ENCODE data around the gene MT1A. TPM values are rescaled to one million over a fixed set of nuclear protein-coding genes. Genes with fewer than 3 reads are reported as not detected.

MT1A gene
- total RNA-seq, 8 experiments from 2014 or later: 3.0 TPM; not detected in 7

- Histone ChIP-seq H3K4me3 (no peak overlapping the region), H3K27ac (no peak overlapping the region), H3K4me1 (replicated peaks in 1 of 2) (peaks cover 11 to 16% of the 10 kb centered on the region in 2 donors)
- WGBS, 10 experiments: 0 to 100% (median 90%) methylated on average over 1 to 2 of the region's 3 CpGs; no CpG with 5 or more reads in 3 of the 10 experiments
- peak in 2 of 8 experiments; percentile 0 to 2 for ATAC-seq (replicated peaks in 6 of 8)
- in situ Hi-C loops (cut with MboI; ENCODE audit: low pct_unique_long_range_greater_than_20kb in 2 of 9, low sequenced_read_pairs in 9 of 9, unreplicated experiment in 9 of 9): no loop called here
Measured at GRCh38 chr16:56606071-56606475, 32.4 kb upstream of the MT1A start.

DNA sequence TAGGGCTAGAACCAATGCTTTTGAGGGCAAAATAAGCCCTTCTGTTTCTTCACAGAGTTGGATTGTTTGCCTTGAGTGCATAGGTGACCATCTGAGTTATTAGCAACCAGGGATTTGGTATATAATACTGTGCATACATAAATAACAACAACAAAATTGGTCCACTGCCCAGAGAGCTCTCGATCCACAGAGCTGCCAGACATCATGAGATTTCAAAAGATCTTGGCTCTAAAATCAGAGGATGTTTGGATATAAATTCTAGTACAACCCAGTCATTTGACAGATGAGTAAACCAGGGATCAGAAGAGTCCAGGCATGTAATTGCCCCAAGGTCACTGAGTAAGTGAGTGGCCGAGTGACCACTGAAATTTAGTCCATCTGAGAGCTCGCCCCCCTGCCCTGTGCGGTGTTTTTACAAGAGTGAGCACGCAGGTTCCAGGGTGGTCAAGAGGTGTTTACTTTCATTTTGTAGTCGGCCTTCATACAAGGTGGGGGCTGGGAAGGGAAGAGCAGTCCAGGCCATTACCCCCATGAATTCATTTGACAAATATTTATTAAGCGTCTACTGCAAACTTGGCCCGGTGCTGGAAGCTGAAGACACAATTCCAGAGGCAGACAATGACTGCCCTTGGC, 31.9 kb upstream of the MT1A start:
- Histone ChIP-seq H3K4me1 (replicated peaks in 1 of 2) (peaks cover 11 to 16% of the 10 kb centered on the region in 2 donors), H3K27ac (no peak overlapping the region), H3K4me3 (no peak overlapping the region)
- in situ Hi-C loops (cut with MboI; ENCODE audit: low pct_unique_long_range_greater_than_20kb in 2 of 9, low sequenced_read_pairs in 9 of 9, unreplicated experiment in 9 of 9): no loop called here
- 0 to 95% (median 50%) methylated on average over 1 to 7 of the region's 8 CpGs; no CpG with 5 or more reads in 3 of the 10 experiments for WGBS, 10 experiments
- peak in 3 of 8 experiments; percentile 0 to 2 (median 1) for ATAC-seq (replicated peaks in 6 of 8)

GRCh38 chr16:56607109-56607618, 31.3 kb upstream of the MT1A start:
- Histone ChIP-seq H3K4me1 (replicated peaks in 1 of 2) (peaks cover 11 to 16% of the 10 kb centered on the region in 2 donors), H3K4me3 (no peak overlapping the region), H3K27ac (no peak overlapping the region)
- peak in 3 of 8 experiments; percentile 1 to 14 (median 12) for ATAC-seq (replicated peaks in 6 of 8)
- 28 to 87% (median 71%) methylated on average over 3 to 10 of the region's 14 CpGs; no CpG with 5 or more reads in 4 of the 10 experiments for WGBS, 10 experiments
- in situ Hi-C loops (cut with MboI; ENCODE audit: low pct_unique_long_range_greater_than_20kb in 2 of 9, low sequenced_read_pairs in 9 of 9, unreplicated experiment in 9 of 9): no loop called here

- WGBS, 10 experiments: 0 to 100% (median 82%) methylated on average over 1 to 2 of the region's 2 CpGs; no CpG with 5 or more reads in 7 of the 10 experiments
Measured at GRCh38 chr16:56607675-56608042, 30.8 kb upstream of the MT1A start.

GRCh38 chr16:56608043-56608875, 30.2 kb upstream of the MT1A start, which contains the start of gene MT2A:
Gene MT2A (plus strand): TSS chr16:56608584. CDS start chr16:56608656, 72 bp downstream.
- ATAC-seq (replicated peaks in 6 of 8): peak; percentile 52 to 98 (median 95)
- in situ Hi-C loops (cut with MboI; ENCODE audit: low pct_unique_long_range_greater_than_20kb in 2 of 9, low sequenced_read_pairs in 9 of 9, unreplicated experiment in 9 of 9): no loop called here
- Histone ChIP-seq H3K4me1 (replicated peaks in 1 of 2) (peaks cover 11 to 16% of the 10 kb centered on the region in 2 donors), H3K27ac (no peak within 1 kb of the TSS), H3K4me3 (peak within 1 kb of the TSS; percentile 20 to 37 (median 26))
- 0 to 77% (median 20%) methylated on average over 3 to 27 of the region's 62 CpGs; no CpG with 5 or more reads in 1 of the 10 experiments for WGBS, 10 experiments

More at GRCh38 chr16:56607675-56608042, 30.8 kb upstream of the MT1A start:
- Histone ChIP-seq H3K4me1 (replicated peaks in 1 of 2) (peaks cover 11 to 16% of the 10 kb centered on the region in 2 donors), H3K4me3 (no peak overlapping the region), H3K27ac (no peak overlapping the region)
- in situ Hi-C loops (cut with MboI; ENCODE audit: low pct_unique_long_range_greater_than_20kb in 2 of 9, low sequenced_read_pairs in 9 of 9, unreplicated experiment in 9 of 9): no loop called here
- ATAC-seq (replicated peaks in 6 of 8): no peak

- WGBS, 10 experiments: 0 to 8% (median 0%) methylated on average over 3 to 12 of the region's 21 CpGs; no CpG with 5 or more reads in 2 of the 10 experiments
- peak overlapping the region; percentile 20 to 37 (median 26) for H3K4me3 ChIP-seq
- no peak overlapping the region for H3K27ac ChIP-seq
- peaks cover 11 to 16% of the 10 kb centered on the region in 2 donors for H3K4me1 ChIP-seq (replicated peaks in 1 of 2)
- in situ Hi-C loops (cut with MboI; ENCODE audit: low pct_unique_long_range_greater_than_20kb in 2 of 9, low sequenced_read_pairs in 9 of 9, unreplicated experiment in 9 of 9): no loop called here
- ATAC-seq (replicated peaks in 6 of 8): no peak
Measured at GRCh38 chr16:56608876-56609462, 29.5 kb upstream of the MT1A start.

GRCh38 chr16:56609463-56609921, 29.0 kb upstream of the MT1A start:
- WGBS, 10 experiments: 0 to 27% (median 0%) methylated on average over 1 to 5 of the region's 6 CpGs; no CpG with 5 or more reads in 1 of the 10 experiments
- Histone ChIP-seq H3K4me3 (peak overlapping the region in 4 of 5 donors; percentile 20 to 37 (median 31)), H3K4me1 (replicated peaks in 1 of 2) (peaks cover 11 to 16% of the 10 kb centered on the region in 2 donors), H3K27ac (no peak overlapping the region)
- peak in 4 of 8 experiments; percentile 1 to 14 (median 6) for ATAC-seq (replicated peaks in 6 of 8)
- in situ Hi-C loops (cut with MboI; ENCODE audit: low pct_unique_long_range_greater_than_20kb in 2 of 9, low sequenced_read_pairs in 9 of 9, unreplicated experiment in 9 of 9): no loop called here

DNA sequence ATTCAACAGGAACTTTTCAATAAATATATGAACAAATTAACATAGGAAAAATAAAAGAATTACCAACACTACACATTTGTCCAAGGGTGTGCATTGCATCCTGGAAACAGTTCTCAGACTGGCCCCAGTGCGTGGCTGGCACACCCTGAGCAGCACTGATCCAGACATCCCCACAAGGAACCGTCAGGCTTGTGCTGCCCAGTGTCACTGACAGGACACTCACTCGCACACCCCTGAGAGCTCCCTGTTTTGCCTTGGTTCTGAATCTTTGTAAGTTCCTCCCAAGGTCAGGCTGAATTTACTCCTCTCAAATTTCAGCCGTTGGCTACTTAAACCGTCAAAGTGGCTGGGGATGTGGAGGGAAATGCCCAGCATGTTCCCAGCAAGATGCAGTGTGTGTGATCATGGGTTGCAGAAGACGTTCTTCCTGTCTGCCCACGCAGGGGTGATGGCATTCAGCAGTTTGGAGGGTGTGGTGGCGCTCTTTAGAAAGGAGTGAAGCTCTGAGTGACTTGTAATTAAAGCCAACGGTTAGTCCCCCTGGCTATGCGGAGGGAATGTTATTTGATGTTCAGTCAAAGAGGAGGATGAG, 28.4 kb upstream of the MT1A start:
- peak in 3 of 8 experiments; percentile 2 to 11 (median 6) for ATAC-seq (replicated peaks in 6 of 8)
- WGBS, 10 experiments: 0 to 67% (median 32%) methylated on average over 1 to 7 of the region's 10 CpGs; no CpG with 5 or more reads in 1 of the 10 experiments
- Histone ChIP-seq H3K4me3 (no peak overlapping the region), H3K27ac (no peak overlapping the region), H3K4me1 (replicated peaks in 1 of 2) (peaks cover 11 to 16% of the 10 kb centered on the region in 2 donors)
- in situ Hi-C loops (cut with MboI; ENCODE audit: low pct_unique_long_range_greater_than_20kb in 2 of 9, low sequenced_read_pairs in 9 of 9, unreplicated experiment in 9 of 9): no loop called here

DNA sequence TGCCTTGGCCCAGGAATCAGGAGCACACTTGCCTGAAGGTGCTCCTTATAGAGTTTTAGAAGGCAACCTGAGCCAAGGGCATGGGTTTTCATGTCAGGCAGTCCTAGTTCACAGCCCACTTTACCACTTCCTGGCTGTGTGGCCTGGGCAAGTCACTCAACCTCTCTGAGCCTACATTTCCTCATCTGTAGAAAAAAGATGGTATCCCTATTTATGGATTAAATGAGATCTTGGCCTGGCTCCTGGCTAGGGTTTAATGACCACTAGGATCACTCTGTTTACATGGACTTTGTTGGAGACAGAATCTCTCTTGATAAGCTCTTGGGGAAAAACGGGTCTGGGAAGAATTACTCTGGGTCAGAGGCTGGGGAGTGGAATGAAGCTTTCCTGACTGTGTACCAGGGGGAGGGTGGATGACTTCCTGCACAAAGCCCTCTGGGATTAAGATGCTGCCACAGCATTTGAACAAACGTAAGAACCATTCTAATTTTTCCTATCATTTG, 27.8 kb upstream of the MT1A start:
- no peak for ATAC-seq (replicated peaks in 6 of 8)
- WGBS, 10 experiments: 0 to 100% (median 79%) methylated on average over 1 to 2 of the region's 2 CpGs; no CpG with 5 or more reads in 4 of the 10 experiments
- Histone ChIP-seq H3K4me3 (no peak overlapping the region), H3K27ac (no peak overlapping the region), H3K4me1 (replicated peaks in 1 of 2) (peaks cover 11 to 16% of the 10 kb centered on the region in 2 donors)
- in situ Hi-C loops (cut with MboI; ENCODE audit: low pct_unique_long_range_greater_than_20kb in 2 of 9, low sequenced_read_pairs in 9 of 9, unreplicated experiment in 9 of 9): no loop called here

DNA sequence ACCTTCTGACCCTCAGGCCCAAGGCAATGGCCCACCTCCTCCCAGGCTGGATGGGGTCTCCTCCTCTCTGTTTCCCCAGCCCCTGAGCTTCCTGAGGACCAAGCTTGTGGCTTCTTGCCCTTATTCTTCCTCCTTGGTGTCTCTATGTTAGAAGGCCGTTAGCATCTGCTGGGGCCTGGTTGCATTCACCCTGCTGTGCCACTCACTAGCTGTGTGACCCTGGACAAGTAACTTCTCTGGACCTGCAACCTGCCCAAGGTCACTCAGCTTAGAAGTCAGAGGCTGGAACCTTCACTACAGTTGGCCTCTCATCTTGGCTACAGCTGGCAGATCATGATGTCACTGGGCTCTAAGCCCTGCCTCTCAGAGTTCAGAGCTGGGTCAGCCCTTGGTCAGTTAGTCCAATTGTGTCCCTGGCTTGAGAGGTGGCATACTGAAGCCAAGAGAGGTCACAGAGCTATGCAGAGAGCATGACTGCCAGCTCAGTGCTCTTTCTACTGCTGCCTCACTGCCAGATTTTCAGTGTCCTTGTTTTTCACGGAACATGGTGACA, 27.1 kb upstream of the MT1A start:
- no peak for ATAC-seq (replicated peaks in 6 of 8)
- WGBS, 10 experiments: 22 to 100% (median 60%) methylated on average over 1 to 2 of the region's 2 CpGs; no CpG with 5 or more reads in 3 of the 10 experiments
- Histone ChIP-seq H3K4me1 (replicated peaks in 1 of 2) (peaks cover 11 to 16% of the 10 kb centered on the region in 2 donors), H3K27ac (no peak overlapping the region), H3K4me3 (no peak overlapping the region)
- in situ Hi-C loops (cut with MboI; ENCODE audit: low pct_unique_long_range_greater_than_20kb in 2 of 9, low sequenced_read_pairs in 9 of 9, unreplicated experiment in 9 of 9): no loop called here

GRCh38 chr16:56613706-56614105, 24.8 kb upstream of the MT1A start:
- no peak for ATAC-seq (replicated peaks in 6 of 8)
- peaks cover 10 to 14% of the 10 kb centered on the region in 2 donors for H3K4me1 ChIP-seq (replicated peaks in 1 of 2)
- H3K27ac ChIP-seq: no peak overlapping the region
- in situ Hi-C loops (cut with MboI; ENCODE audit: low pct_unique_long_range_greater_than_20kb in 2 of 9, low sequenced_read_pairs in 9 of 9, unreplicated experiment in 9 of 9): no loop called here
- H3K4me3 ChIP-seq: no peak overlapping the region

GRCh38 chr16:56614549-56614991, 23.9 kb upstream of the MT1A start:
- in situ Hi-C loops (cut with MboI; ENCODE audit: low pct_unique_long_range_greater_than_20kb in 2 of 9, low sequenced_read_pairs in 9 of 9, unreplicated experiment in 9 of 9): no loop called here
- Histone ChIP-seq H3K4me3 (no peak overlapping the region), H3K4me1 (replicated peaks in 1 of 2) (peaks cover 2 to 6% of the 10 kb centered on the region in 2 donors), H3K27ac (no peak overlapping the region)
- ATAC-seq (replicated peaks in 6 of 8): no peak
